HEK293 (cell line): ENCODE data around the gene TMEM45A.

ENCODE experiments used
- HIC1 ChIP-seq: fragments of 450-650 bp; formaldehyde crosslinking; IDR thresholded peaks from 2 replicates; pipeline ENCODE4 v1.5.1; 2016; ENCODE audit warnings: missing biosample characterization, missing genetic modification characterization
- KLF10 ChIP-seq: fragments of 450-650 bp; IDR thresholded peaks from 2 replicates; pipeline ENCODE4 v1.5.1; 2018; ENCODE audit warnings: missing biosample characterization, mild to moderate bottlenecking, missing genetic modification characterization
- MEIS1 ChIP-seq: sonication (generic); formaldehyde crosslinking; IDR thresholded peaks from 2 replicates; pipeline ENCODE4 v1.8.1; 2022; ENCODE audit warnings: missing genetic modification reagents, mild to moderate bottlenecking, borderline replicate concordance
- ZNF174 ChIP-seq: fragments of 450-650 bp; formaldehyde crosslinking; IDR thresholded peaks from 2 replicates; pipeline ENCODE4 v1.5.0; 2017; ENCODE audit warnings: missing biosample characterization, mild to moderate bottlenecking, missing genetic modification characterization
- ZNF555 ChIP-seq: fragments of 450-650 bp; formaldehyde crosslinking; conservative IDR thresholded peaks from 2 replicates; pipeline ENCODE4 v1.5.1; 2017; ENCODE audit warnings: missing biosample characterization, mild to moderate bottlenecking, missing genetic modification characterization, inconsistent platforms
- ZNF571 ChIP-seq: fragments of 450-650 bp; formaldehyde crosslinking; IDR thresholded peaks from 2 replicates; pipeline ENCODE4 v1.5.0; 2017; ENCODE audit warnings: missing biosample characterization, missing genetic modification characterization
- TF ChIP-seq, protein P1 (sequence below): fragments of 450-650 bp; formaldehyde crosslinking; IDR thresholded peaks from 2 replicates; pipeline ENCODE4 v1.5.1; 2016; ENCODE audit warnings: missing biosample characterization, missing genetic modification characterization

DNA sequence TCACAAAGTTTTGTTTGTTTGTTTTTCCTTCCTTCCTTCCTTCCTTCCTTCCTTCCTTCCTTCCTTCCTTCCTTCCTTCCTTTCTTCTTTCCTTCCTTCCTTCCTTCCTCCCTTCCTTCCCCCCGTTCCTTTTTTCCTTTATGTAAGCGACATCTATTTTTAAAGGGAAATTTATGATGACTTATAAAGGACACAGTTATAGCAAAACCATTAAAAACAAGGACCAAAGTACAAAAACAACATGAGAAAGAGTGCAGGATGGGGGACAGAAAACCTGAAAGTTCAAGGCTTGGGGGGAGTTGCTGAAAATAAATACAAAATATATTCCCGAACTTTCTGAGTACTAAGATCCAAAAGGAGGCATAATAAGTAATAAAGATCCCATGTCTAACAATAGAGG lies 118.8 kb downstream of the TMEM45A start:
- TF ChIP-seq ZNF174 (tag by site-specific recombination) = no peak
- TF ChIP-seq ZNF555 (tag by site-specific recombination) = no peak
- TF ChIP-seq ZNF571 (tag by site-specific recombination) = no peak
- TF ChIP-seq KLF10 (tag by site-specific recombination) = no peak
- TF ChIP-seq, protein P1, sequence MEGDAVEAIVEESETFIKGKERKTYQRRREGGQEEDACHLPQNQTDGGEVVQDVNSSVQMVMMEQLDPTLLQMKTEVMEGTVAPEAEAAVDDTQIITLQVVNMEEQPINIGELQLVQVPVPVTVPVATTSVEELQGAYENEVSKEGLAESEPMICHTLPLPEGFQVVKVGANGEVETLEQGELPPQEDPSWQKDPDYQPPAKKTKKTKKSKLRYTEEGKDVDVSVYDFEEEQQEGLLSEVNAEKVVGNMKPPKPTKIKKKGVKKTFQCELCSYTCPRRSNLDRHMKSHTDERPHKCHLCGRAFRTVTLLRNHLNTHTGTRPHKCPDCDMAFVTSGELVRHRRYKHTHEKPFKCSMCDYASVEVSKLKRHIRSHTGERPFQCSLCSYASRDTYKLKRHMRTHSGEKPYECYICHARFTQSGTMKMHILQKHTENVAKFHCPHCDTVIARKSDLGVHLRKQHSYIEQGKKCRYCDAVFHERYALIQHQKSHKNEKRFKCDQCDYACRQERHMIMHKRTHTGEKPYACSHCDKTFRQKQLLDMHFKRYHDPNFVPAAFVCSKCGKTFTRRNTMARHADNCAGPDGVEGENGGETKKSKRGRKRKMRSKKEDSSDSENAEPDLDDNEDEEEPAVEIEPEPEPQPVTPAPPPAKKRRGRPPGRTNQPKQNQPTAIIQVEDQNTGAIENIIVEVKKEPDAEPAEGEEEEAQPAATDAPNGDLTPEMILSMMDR = no peak
- TF ChIP-seq MEIS1 = no peak
- TF ChIP-seq HIC1 = no peak
